Osteoblast (primary cell): Measurements from ENCODE around the gene TMEM178B. TPM values are rescaled to one million over a fixed set of nuclear protein-coding genes. Genes with fewer than 3 reads are reported as not detected.

Experiments
- DNase-seq: peaks from one replicate; pipeline ENCODE4 v3.0.0; 2011; ENCODE audit warnings: low spot score, mixed read lengths; ENCODE audit not compliant: insufficient read length; ENCODE audit errors: missing footprints
- H2AFZ ChIP-seq: 2 replicates; pipeline ENCODE4 v1.6.0; 2011; ENCODE audit warnings: mild to moderate bottlenecking, low read length
- H3K27ac ChIP-seq: 2 replicates; pipeline ENCODE4 v1.5.1; 2011; ENCODE audit warnings: mild to moderate bottlenecking, low read depth, low read length, moderate library complexity
- H3K27me3 ChIP-seq: 2 replicates; pipeline ENCODE4 v1.6.0; 2012; ENCODE audit warnings: mild to moderate bottlenecking, control low read depth, inconsistent platforms, low read length, moderate library complexity; ENCODE audit not compliant: insufficient read depth
- H3K36me3 ChIP-seq: 2 replicates; pipeline ENCODE4 v1.5.1; 2011; ENCODE audit warnings: mild to moderate bottlenecking, low read length, control low read depth, moderate library complexity; ENCODE audit not compliant: insufficient read depth
- H3K4me1 ChIP-seq: 2 replicates; pipeline ENCODE4 v1.5.1; 2011; ENCODE audit warnings: mild to moderate bottlenecking, low read length, control low read depth, moderate library complexity; ENCODE audit not compliant: insufficient read depth
- H3K4me2 ChIP-seq: 2 replicates; pipeline ENCODE4 v1.6.0; 2011; ENCODE audit warnings: mild to moderate bottlenecking, low read length; ENCODE audit not compliant: insufficient read depth
- H3K4me3 ChIP-seq: fragments of 200-600 bp; sonication (generic); 3 replicates; pipeline ENCODE4 v1.5.1; 2012; ENCODE audit warnings: mild to moderate bottlenecking, low read length, inconsistent platforms; ENCODE audit not compliant: insufficient read depth
- H3K79me2 ChIP-seq: 2 replicates; pipeline ENCODE4 v1.6.0; 2012; ENCODE audit warnings: mild to moderate bottlenecking, low read length, control low read depth, inconsistent platforms; ENCODE audit not compliant: insufficient read depth
- H3K9me3 ChIP-seq: 2 replicates; pipeline ENCODE4 v1.5.1; 2011; ENCODE audit warnings: low read depth, low read length, control low read depth
- H4K20me1 ChIP-seq: 2 replicates; pipeline ENCODE4 v1.6.0; 2012; ENCODE audit warnings: mild to moderate bottlenecking, low read length, control low read depth; ENCODE audit not compliant: insufficient read depth
- total RNA-seq: library from RNA; depleted of rRNA; stranded (reverse); fragments of >200 nt; gene quantifications from 2 replicates; pipeline ENCODE4 v1.2.3, GENCODE V29; 2012
- TF ChIP-seq, protein P1 (sequence below): IDR thresholded peaks from 2 replicates; pipeline ENCODE4 v1.5.1; 2011; ENCODE audit warnings: mild to moderate bottlenecking, low read depth, low read length, moderate library complexity; ENCODE audit errors: extremely low read depth

Gene TMEM178B
- total RNA-seq, 1 donor = 1.1 TPM

DNA sequence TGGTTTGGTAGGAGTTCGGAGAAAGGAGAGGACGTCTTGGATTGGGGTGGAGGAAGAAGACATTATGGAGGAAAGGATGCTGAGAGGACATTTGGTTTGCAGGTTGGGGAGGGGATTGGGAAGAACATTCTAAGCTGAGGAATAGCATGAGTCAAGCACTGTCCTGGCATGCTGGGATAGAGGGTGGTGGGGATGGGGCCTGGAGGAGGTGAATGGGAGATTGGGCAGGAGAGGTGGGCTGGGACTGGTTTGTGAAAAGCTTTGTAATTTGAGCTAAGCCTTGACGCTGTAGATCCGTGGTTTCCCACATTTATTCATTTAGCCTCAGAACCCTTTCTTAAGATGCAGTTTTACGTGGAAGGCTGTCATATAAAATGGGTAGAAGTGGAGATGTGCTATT, 52.2 kb downstream of the TMEM178B start:
- H3K4me3 ChIP-seq = no peak overlapping the region
- DNase-seq = no peak
- H3K27me3 ChIP-seq = peaks cover 3% of the 10 kb centered on the region
- TF ChIP-seq, protein P1, sequence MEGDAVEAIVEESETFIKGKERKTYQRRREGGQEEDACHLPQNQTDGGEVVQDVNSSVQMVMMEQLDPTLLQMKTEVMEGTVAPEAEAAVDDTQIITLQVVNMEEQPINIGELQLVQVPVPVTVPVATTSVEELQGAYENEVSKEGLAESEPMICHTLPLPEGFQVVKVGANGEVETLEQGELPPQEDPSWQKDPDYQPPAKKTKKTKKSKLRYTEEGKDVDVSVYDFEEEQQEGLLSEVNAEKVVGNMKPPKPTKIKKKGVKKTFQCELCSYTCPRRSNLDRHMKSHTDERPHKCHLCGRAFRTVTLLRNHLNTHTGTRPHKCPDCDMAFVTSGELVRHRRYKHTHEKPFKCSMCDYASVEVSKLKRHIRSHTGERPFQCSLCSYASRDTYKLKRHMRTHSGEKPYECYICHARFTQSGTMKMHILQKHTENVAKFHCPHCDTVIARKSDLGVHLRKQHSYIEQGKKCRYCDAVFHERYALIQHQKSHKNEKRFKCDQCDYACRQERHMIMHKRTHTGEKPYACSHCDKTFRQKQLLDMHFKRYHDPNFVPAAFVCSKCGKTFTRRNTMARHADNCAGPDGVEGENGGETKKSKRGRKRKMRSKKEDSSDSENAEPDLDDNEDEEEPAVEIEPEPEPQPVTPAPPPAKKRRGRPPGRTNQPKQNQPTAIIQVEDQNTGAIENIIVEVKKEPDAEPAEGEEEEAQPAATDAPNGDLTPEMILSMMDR = no peak
- H3K9me3 ChIP-seq = no peaks in the 10 kb centered on the region
- H3K79me2 ChIP-seq = no peaks in the 10 kb centered on the region
- H3K4me2 ChIP-seq = no peak overlapping the region
- H3K4me1 ChIP-seq = no peaks in the 10 kb centered on the region
- no peaks in the 10 kb centered on the region for H4K20me1 ChIP-seq
- no peaks in the 10 kb centered on the region for H3K36me3 ChIP-seq
- no peak overlapping the region for H2AFZ ChIP-seq
- no peak overlapping the region for H3K27ac ChIP-seq

DNA sequence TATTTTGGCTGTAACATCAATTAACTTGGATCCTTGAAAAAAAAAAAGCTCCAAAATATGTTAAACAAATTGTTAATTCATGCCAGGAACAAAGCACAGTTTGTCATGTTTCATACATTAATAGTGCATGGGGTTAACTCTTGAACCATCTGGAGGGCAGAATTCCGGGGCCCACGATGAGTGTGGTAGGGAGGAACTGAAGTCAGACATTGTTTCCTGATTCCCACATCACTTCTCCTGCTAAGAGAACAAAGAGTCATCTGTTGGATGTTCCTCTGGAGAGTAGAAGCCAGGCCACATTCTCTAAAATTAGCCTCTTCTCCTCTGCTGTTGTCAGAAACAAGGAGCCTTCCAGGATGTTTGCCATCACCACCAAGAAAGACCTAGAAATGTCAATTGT, 54.6 kb downstream of the TMEM178B start:
- no peak for DNase-seq
- Histone ChIP-seq H3K4me2 (no peak overlapping the region), H3K27ac (no peak overlapping the region), H3K9me3 (no peaks in the 10 kb centered on the region), H4K20me1 (no peaks in the 10 kb centered on the region), H3K27me3 (peaks cover 3% of the 10 kb centered on the region), H2AFZ (no peak overlapping the region), H3K79me2 (no peaks in the 10 kb centered on the region), H3K4me3 (no peak overlapping the region), H3K36me3 (no peaks in the 10 kb centered on the region), H3K4me1 (no peaks in the 10 kb centered on the region)
- TF ChIP-seq, protein P1 = no peak

DNA sequence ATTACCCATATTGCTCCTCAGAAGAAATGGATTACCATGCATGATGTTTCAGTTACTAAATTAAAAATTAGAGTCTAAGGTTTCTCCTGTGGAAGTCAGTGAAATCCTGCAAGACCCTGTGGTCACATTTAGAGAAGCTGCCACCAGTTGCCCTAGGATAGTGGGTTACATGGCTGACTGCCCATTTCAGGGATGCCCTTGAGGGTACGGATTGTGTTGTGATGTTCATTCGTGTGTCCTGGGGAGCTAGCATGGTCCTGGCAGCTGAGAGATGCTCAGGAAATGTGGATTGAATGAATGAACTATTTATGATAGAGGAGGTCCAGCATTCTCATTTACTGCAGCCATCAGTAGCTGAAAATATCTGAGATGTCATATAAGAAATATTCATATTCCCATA, 55.1 kb downstream of the TMEM178B start:
- Histone ChIP-seq H2AFZ (no peak overlapping the region), H4K20me1 (no peaks in the 10 kb centered on the region), H3K79me2 (no peaks in the 10 kb centered on the region), H3K36me3 (no peaks in the 10 kb centered on the region), H3K9me3 (no peaks in the 10 kb centered on the region), H3K4me3 (no peak overlapping the region), H3K4me2 (no peak overlapping the region), H3K27me3 (peaks cover 3% of the 10 kb centered on the region), H3K4me1 (no peaks in the 10 kb centered on the region), H3K27ac (no peak overlapping the region)
- TF ChIP-seq, protein P1 = no peak
- no peak for DNase-seq

DNA sequence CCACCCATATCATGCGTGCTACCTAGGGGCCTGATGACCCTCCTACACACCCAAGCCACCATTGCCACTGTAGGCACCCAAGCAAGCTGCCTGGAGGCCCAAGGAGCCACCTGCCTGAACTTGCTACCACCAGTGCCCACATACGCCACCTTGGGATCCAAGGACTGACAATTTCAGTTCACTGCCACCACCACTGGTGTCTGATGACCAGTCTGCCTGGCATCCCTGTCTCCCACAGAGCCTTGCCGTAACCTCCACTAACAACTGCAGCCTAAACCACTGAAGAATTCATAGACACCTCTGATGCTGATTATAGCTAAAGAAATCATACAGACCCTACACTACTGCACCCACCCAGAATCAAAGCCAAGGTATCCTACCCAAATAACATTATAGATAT, 58.8 kb downstream of the TMEM178B start:
- peaks cover 3% of the 10 kb centered on the region for H3K27me3 ChIP-seq
- H2AFZ ChIP-seq = no peak overlapping the region
- H3K79me2 ChIP-seq = no peaks in the 10 kb centered on the region
- H4K20me1 ChIP-seq = no peaks in the 10 kb centered on the region
- no peak overlapping the region for H3K4me2 ChIP-seq
- no peak overlapping the region for H3K4me3 ChIP-seq
- H3K27ac ChIP-seq = no peak overlapping the region
- DNase-seq = no peak
- H3K36me3 ChIP-seq = no peaks in the 10 kb centered on the region
- H3K9me3 ChIP-seq = no peaks in the 10 kb centered on the region
- TF ChIP-seq, protein P1 = no peak
- H3K4me1 ChIP-seq = no peaks in the 10 kb centered on the region
